Measurements from ENCODE around the gene OR6B1. TPM values are rescaled to one million over a fixed set of nuclear protein-coding genes. Genes with fewer than 3 reads are reported as not detected.

OR6B1 gene
- total RNA-seq, 4 donors from 2014 or later, result not detected

GRCh38 chr7:144032985-144033709 lies 33.0 kb downstream of the OR6B1 start:
- DNase-seq (ENCODE audit: low spot score in 2 of 2), result no peak
- no peak overlapping the region for H3K4me3 ChIP-seq (ENCODE audit: low read depth, poor library complexity, severe bottlenecking)
- intact Hi-C loops (cut with DNase I; ENCODE audit: low total_unique reads), result no loop called here
- TF ChIP-seq POLR2A (IDR thresholded peaks at IDR 0.05) (no peak), CTCF (IDR thresholded peaks at IDR 0.05) (no peak)
- 53 to 79% methylated on average over 1 of the region's 1 CpG for WGBS, 2 donors

- no peak overlapping the region for H3K4me3 ChIP-seq (ENCODE audit: low read depth, poor library complexity, severe bottlenecking)
- no peak for TF ChIP-seq POLR2A (IDR thresholded peaks at IDR 0.05)
- no peak for TF ChIP-seq CTCF (IDR thresholded peaks at IDR 0.05)
- intact Hi-C loops (cut with DNase I; ENCODE audit: low total_unique reads), result no loop called here
- DNase-seq (ENCODE audit: low spot score in 2 of 2), result no peak
Observed at GRCh38 chr7:144035385-144035784, 35.3 kb downstream of the OR6B1 start.

- DNase-seq (ENCODE audit: low spot score in 2 of 2), result no peak
- no peak overlapping the region for H3K4me3 ChIP-seq (ENCODE audit: low read depth, poor library complexity, severe bottlenecking)
- intact Hi-C loops (cut with DNase I; ENCODE audit: low total_unique reads), result no loop called here
- WGBS, 2 donors, result 43 to 87% methylated on average over 1 of the region's 1 CpG
- TF ChIP-seq CTCF (IDR thresholded peaks at IDR 0.05), result no peak
- TF ChIP-seq POLR2A (IDR thresholded peaks at IDR 0.05), result no peak
Observed at GRCh38 chr7:144036302-144036885, 36.3 kb downstream of the OR6B1 start.

- H3K4me3 ChIP-seq (ENCODE audit: low read depth, poor library complexity, severe bottlenecking), result no peak overlapping the region
- TF ChIP-seq CTCF (IDR thresholded peaks at IDR 0.05), result no peak
- no peak for TF ChIP-seq POLR2A (IDR thresholded peaks at IDR 0.05)
- 69 to 82% methylated on average over 1 of the region's 1 CpG for WGBS, 2 donors
- DNase-seq (ENCODE audit: low spot score in 2 of 2), result no peak
- intact Hi-C loops (cut with DNase I; ENCODE audit: low total_unique reads), result no loop called here
Observed at GRCh38 chr7:144037414-144038035, 37.4 kb downstream of the OR6B1 start.

- WGBS, 2 donors, result 69 to 86% methylated on average over 4 of the region's 4 CpGs
- no peak for TF ChIP-seq POLR2A (IDR thresholded peaks at IDR 0.05)
- TF ChIP-seq CTCF (IDR thresholded peaks at IDR 0.05), result no peak
- intact Hi-C loops (cut with DNase I; ENCODE audit: low total_unique reads), result no loop called here
- DNase-seq (ENCODE audit: low spot score in 2 of 2), result no peak
- no peak overlapping the region for H3K4me3 ChIP-seq (ENCODE audit: low read depth, poor library complexity, severe bottlenecking)
Observed at GRCh38 chr7:144038887-144039286, 38.8 kb downstream of the OR6B1 start.

Data from lower leg skin (tissue), 4 donors.